HCT116 (cell line): ENCODE data around the gene APBB2. TPM values are rescaled to one million over a fixed set of nuclear protein-coding genes. Genes with fewer than 3 reads are reported as not detected.

ENCODE experiments used
- ATAC-seq: fragments of 200-7000 bp; cut with Tn5 transposase; 2 replicates; pipeline ENCODE4 v1.9.1; 2020; ENCODE audit warnings: mild to moderate bottlenecking, moderate library complexity
- BruUV-seq: library from RNA; stranded (reverse); fragments of 400-500 nt; replicated peaks from 2 replicates; lab custom pipeline; 2021; lab: Mats Ljungman, UMichigan
- CTCF ChIA-PET: fragments of 300-600 bp; sonication (Branson Sonifier 250); formaldehyde crosslinking; loops from one replicate; lab custom pipeline; 2021; ENCODE audit warnings: antibody characterized with exemption; lab: Charles Lee
- POLR2A ChIA-PET: fragments of 300-600, 350-600 bp; sonication (Branson Sonifier 250); formaldehyde crosslinking; loops from one replicate; lab custom pipeline; 2021; ENCODE audit warnings: antibody characterized with exemption; lab: Charles Lee
- RAD21 ChIA-PET, 2 experiments: fragments of 300-600 bp; sonication (Branson Sonifier 250); formaldehyde crosslinking; loops; one replicate each; lab custom pipeline; 2023; ENCODE audit warnings: low total read pairs in 2 of 2; ENCODE audit not compliant: uncharacterized antibody in 2 of 2, unreplicated experiment in 2 of 2, low non-redundant PET in 1 of 2; lab: Charles Lee
- DNase-seq: peaks from one replicate; pipeline ENCODE4 v3.0.0-alpha.2; 2010; ENCODE audit warnings: low read depth, low spot score
- H2AFZ ChIP-seq: fragments of 200-600 bp; shearing (Covaris generic), sonication (generic); 2 replicates; pipeline ENCODE4 v1.6.1; 2017; ENCODE audit warnings: low read depth, mixed run types, mixed read lengths, antibody characterized with exemption, low read length; ENCODE audit not compliant: poor library complexity, severe bottlenecking
- H3K27ac ChIP-seq: 2 replicates; pipeline ENCODE4 v1.5.1; 2012; ENCODE audit warnings: low read depth, low read length
- H3K27me3 ChIP-seq: fragments of 200-600 bp; sonication (generic); 2 replicates; pipeline ENCODE4 v1.6.1; 2016; ENCODE audit warnings: mixed run types, low read length, mixed read lengths; ENCODE audit not compliant: insufficient read depth
- H3K36me3 ChIP-seq, 2 experiments: fragments of 200-500 bp in 1 of 2; fragments of 200-600 bp in 1 of 2; sonication (Bioruptor generic) in 1 of 2; sonication (generic) in 1 of 2; 2 replicates each; pipeline versions ENCODE4 v1.5.1 to v1.6.1; 2014 to 2016; ENCODE audit warnings: low read length in 2 of 2, inconsistent platforms in 1 of 2, mixed read lengths in 1 of 2, mixed run types in 1 of 2; ENCODE audit not compliant: insufficient read depth in 2 of 2, control insufficient read depth in 1 of 2
- H3K4me1 ChIP-seq, 2 experiments: fragments of 200-600 bp in 1 of 2; sonication (generic) in 1 of 2; 2 replicates each; pipeline versions ENCODE4 v1.5.1 to v1.6.1; 2012 to 2017; ENCODE audit warnings: low read length in 2 of 2, inconsistent platforms in 1 of 2, mild to moderate bottlenecking in 1 of 2, mixed read lengths in 1 of 2, mixed run types in 1 of 2, moderate library complexity in 1 of 2; ENCODE audit not compliant: insufficient read depth in 2 of 2, control insufficient read depth in 1 of 2
- H3K4me2 ChIP-seq: fragments of 200-600 bp; sonication (generic); 2 replicates; pipeline ENCODE4 v1.6.1; 2017; ENCODE audit warnings: mixed run types, low read length, mixed read lengths
- H3K4me3 ChIP-seq, 2 experiments: fragments of 200-600 bp in 1 of 2; sonication (generic) in 1 of 2; replicated peaks in 1 of 2; 2 replicates each; pipeline ENCODE4 v1.5.1; 2011 to 2016; ENCODE audit warnings: low read length in 2 of 2, control low read depth in 1 of 2, low read depth in 1 of 2, mild to moderate bottlenecking in 1 of 2, mixed read lengths in 1 of 2, mixed run types in 1 of 2
- H3K79me2 ChIP-seq: fragments of 200-600 bp; sonication (generic); 2 replicates; pipeline ENCODE4 v1.6.1; 2017; ENCODE audit warnings: mild to moderate bottlenecking, mixed run types, low read length, moderate library complexity, mixed read lengths; ENCODE audit not compliant: insufficient read depth
- H3K9ac ChIP-seq: fragments of 200-600 bp; sonication (generic); 2 replicates; pipeline ENCODE4 v1.6.1; 2016; ENCODE audit warnings: low read length, mixed read lengths
- H3K9me2 ChIP-seq: fragments of 200-600 bp; sonication (generic), shearing (Covaris generic); 2 replicates; pipeline ENCODE4 v1.6.1; 2017; ENCODE audit warnings: mixed run types, mild to moderate bottlenecking, moderate library complexity; ENCODE audit not compliant: insufficient read depth
- H3K9me3 ChIP-seq, 2 experiments: fragments of 200-500 bp in 1 of 2; fragments of 200-600 bp in 1 of 2; sonication (Bioruptor generic) in 1 of 2; sonication (generic) in 1 of 2; 2 replicates each; pipeline ENCODE4 v1.6.1; 2014 to 2017; ENCODE audit warnings: low read length in 2 of 2, mixed read lengths in 2 of 2, inconsistent platforms in 1 of 2, low read depth in 1 of 2, mild to moderate bottlenecking in 1 of 2, mixed run types in 1 of 2, moderate library complexity in 1 of 2; ENCODE audit not compliant: control insufficient read depth in 1 of 2, insufficient read depth in 1 of 2
- H4K20me1 ChIP-seq: fragments of 200-600 bp; sonication (generic), shearing (Covaris generic); 2 replicates; pipeline ENCODE4 v1.6.1; 2017; ENCODE audit warnings: mixed run types, mild to moderate bottlenecking, moderate library complexity; ENCODE audit not compliant: insufficient read depth
- ATF3 ChIP-seq: IDR thresholded peaks from 2 replicates; pipeline ENCODE4 v1.6.1; 2012
- CBX3 ChIP-seq: IDR thresholded peaks from 2 replicates; pipeline ENCODE4 v1.6.1; 2012; ENCODE audit warnings: low read depth
- CEBPB ChIP-seq: IDR thresholded peaks from 2 replicates; pipeline ENCODE4 v1.6.1; 2012; ENCODE audit warnings: low read depth
- CTCF ChIP-seq, 3 experiments: fragments of 200-600 bp in 1 of 3; sonication (generic) in 1 of 3; IDR thresholded peaks in 2 of 3; conservative IDR thresholded peaks in 1 of 3; 2 replicates each; pipeline ENCODE4 v1.5.1; 2012 to 2017; ENCODE audit warnings: low read depth in 2 of 3, low read length in 2 of 3, antibody characterized with exemption in 1 of 3, borderline replicate concordance in 1 of 3, control low read depth in 1 of 3, mild to moderate bottlenecking in 1 of 3, mixed read lengths in 1 of 3, mixed run types in 1 of 3, moderate library complexity in 1 of 3; ENCODE audit not compliant: insufficient read depth in 1 of 3
- EGR1 ChIP-seq: IDR thresholded peaks from 2 replicates; pipeline ENCODE4 v1.6.1; 2012; ENCODE audit warnings: low read depth
- EZH2 ChIP-seq: fragments of 200-600 bp; sonication (generic); IDR thresholded peaks from 2 replicates; pipeline ENCODE4 v1.6.1; 2017; ENCODE audit warnings: antibody characterized with exemption, mixed run types
- EZH2phosphoT487 ChIP-seq: fragments of 200-600 bp; IDR thresholded peaks from 2 replicates; pipeline ENCODE4 v1.6.1; 2018; ENCODE audit warnings: antibody characterized with exemption, borderline replicate concordance
- FOSL1 ChIP-seq: IDR thresholded peaks from 2 replicates; pipeline ENCODE4 v1.6.1; 2012; ENCODE audit warnings: low read depth
- JUND ChIP-seq: IDR thresholded peaks from 2 replicates; pipeline ENCODE4 v1.6.1; 2012
- MAX ChIP-seq: IDR thresholded peaks from 2 replicates; pipeline ENCODE4 v1.6.1; 2012
- SIN3A ChIP-seq: IDR thresholded peaks from 2 replicates; pipeline ENCODE4 v1.6.1; 2012; ENCODE audit warnings: low read depth
- SRF ChIP-seq: IDR thresholded peaks from 2 replicates; pipeline ENCODE4 v1.6.1; 2012; ENCODE audit warnings: low read depth
- YY1 ChIP-seq: IDR thresholded peaks from 2 replicates; pipeline ENCODE4 v1.6.1; 2011; ENCODE audit warnings: low read length, low read depth, moderate library complexity, mild to moderate bottlenecking; ENCODE audit not compliant: insufficient replicate concordance; ENCODE audit errors: extremely low read depth
- ZBTB33 ChIP-seq: IDR thresholded peaks from 2 replicates; pipeline ENCODE4 v1.6.1; 2011; ENCODE audit warnings: mild to moderate bottlenecking, low read length, moderate library complexity; ENCODE audit not compliant: insufficient replicate concordance; ENCODE audit errors: extremely low read depth
- ZFX ChIP-seq: fragments of 450-650 bp; IDR thresholded peaks from 2 replicates; pipeline ENCODE4 v1.6.1; 2017
- ZNF274 ChIP-seq: fragments of 200-500 bp; sonication (Bioruptor generic); IDR thresholded peaks from 2 replicates; pipeline ENCODE4 v1.6.1; 2014; ENCODE audit warnings: mild to moderate bottlenecking, low read depth, low read length, inconsistent platforms
- intact Hi-C: fragments of 100-400 bp; cut with micrococcal nuclease; formaldehyde crosslinking; loops from 2 replicates; pipeline ENCODE4 v1.10.0; 2022
- total RNA-seq: library from RNA; stranded (reverse); gene quantifications from one replicate; pipeline ENCODE4 v1.2.1, GENCODE V29; 2021; ENCODE audit not compliant: unreplicated experiment

Gene APBB2
- total RNA-seq, 1 experiment from 2014 or later, result 72.5 TPM

GRCh38 chr4:41217020-41217333, 2.6 kb upstream of the APBB2 start (continued):
- TF ChIP-seq CTCF (IDR thresholded peaks at IDR 0.05 in 2 of 3, conservative IDR thresholded peaks at IDR 0.05 in 1 of 3; ENCODE audit: borderline replicate concordance in 1 of 3, insufficient read depth in 1 of 3, low read depth in 2 of 3, low read length in 2 of 3) (no peak), ZFX (no peak), SRF (no peak), CEBPB (no peak)

- H3K9ac ChIP-seq, result peak overlapping the region; percentile 76
- no peaks in the 10 kb centered on the region for H3K36me3 ChIP-seq
- peaks cover 26% of the 10 kb centered on the region for H3K79me2 ChIP-seq
- BruUV-seq, result TSS peak; percentile 99
- intact Hi-C loops, result loop anchor here (10.0 kb wide), 1 partner anchor 482 kb away; no protein-coding TSS in a partner anchor
- H3K4me2 ChIP-seq, result peak overlapping the region; percentile 87
- no peaks in the 10 kb centered on the region for H3K9me3 ChIP-seq
- peak overlapping the region; percentile 80 for H3K27ac ChIP-seq
- peaks cover 26 to 44% of the 10 kb centered on the region in 2 experiments for H3K4me1 ChIP-seq
- POLR2A ChIA-PET, result interaction anchor here (0.7 to 1.9 kb wide), 5 partner anchors 12 to 310 kb away, joined by 3 to 6 read pairs (median 4); no protein-coding TSS in a partner anchor
- DNase-seq (peak; percentile 78), ATAC-seq (peak; percentile 64)
- peak overlapping the region; percentile 72 for H2AFZ ChIP-seq
- H3K4me3 ChIP-seq, result peak overlapping the region; percentile 69 to 80
- no peaks in the 10 kb centered on the region for H3K9me2 ChIP-seq
- RAD21 ChIA-PET, result interaction anchor here (0.6 to 0.7 kb wide), 6 partner anchors 12 to 275 kb away, joined by 3 to 8 read pairs (median 4); no protein-coding TSS in a partner anchor
- H4K20me1 ChIP-seq, result no peaks in the 10 kb centered on the region
- CTCF ChIA-PET, result interaction anchor here (0.6 to 2.0 kb wide), 10 partner anchors 42 to 866 kb away, joined by 3 to 11 read pairs (median 4); no protein-coding TSS in a partner anchor
- H3K27me3 ChIP-seq, result no peaks in the 10 kb centered on the region
- no peak for TF ChIP-seq EGR1
- no peak for TF ChIP-seq SIN3A
- TF ChIP-seq FOSL1, result no peak
- no peak for TF ChIP-seq ZNF274
- peak; percentile 13 for TF ChIP-seq YY1
- peak; percentile 40 for TF ChIP-seq ZBTB33
- TF ChIP-seq CTCF (IDR thresholded peaks at IDR 0.05 in 2 of 3, conservative IDR thresholded peaks at IDR 0.05 in 1 of 3; ENCODE audit: borderline replicate concordance in 1 of 3, insufficient read depth in 1 of 3, low read depth in 2 of 3, low read length in 2 of 3), result peak in 1 of 3 experiments; percentile 27; a peak in 2 of 6 replicates
- TF ChIP-seq SRF, result no peak
- TF ChIP-seq CBX3, result no peak
- no peak for TF ChIP-seq ATF3
- TF ChIP-seq ZFX, result peak; percentile 21; the same call in 1 of the 2 replicates
- TF ChIP-seq MAX, result no peak
- TF ChIP-seq EZH2phosphoT487, result no peak
- TF ChIP-seq EZH2, result no peak
- no peak for TF ChIP-seq JUND
Observed at GRCh38 chr4:41216294-41217019, 2.1 kb upstream of the APBB2 start.
